HEK293T (cell line): ENCODE results near the gene CLIP3.

Source experiments
- BHLHE40 ChIP-seq: fragments of 450-650 bp; IDR thresholded peaks from 2 replicates; pipeline ENCODE4 v1.6.1; 2016; ENCODE audit warnings: mild to moderate bottlenecking, moderate library complexity, borderline replicate concordance
- ELF4 ChIP-seq: fragments of 450-650 bp; IDR thresholded peaks from 2 replicates; pipeline ENCODE4 v1.6.1; 2017; ENCODE audit warnings: antibody characterized with exemption
- FOXA1 ChIP-seq: fragments of 450-650 bp; IDR thresholded peaks from 2 replicates; pipeline ENCODE4 v1.6.1; 2016; ENCODE audit warnings: mild to moderate bottlenecking
- FOXK2 ChIP-seq: fragments of 450-650 bp; IDR thresholded peaks from 2 replicates; pipeline ENCODE4 v1.6.1; 2016; ENCODE audit warnings: mild to moderate bottlenecking
- FOXM1 ChIP-seq: fragments of 450-650 bp; IDR thresholded peaks from 2 replicates; pipeline ENCODE4 v1.6.1; 2017; ENCODE audit warnings: mild to moderate bottlenecking, borderline replicate concordance
- HDGF ChIP-seq: fragments of 450-650 bp; IDR thresholded peaks from 2 replicates; pipeline ENCODE4 v1.6.1; 2017; ENCODE audit warnings: antibody characterized with exemption, borderline replicate concordance
- NFRKB ChIP-seq: fragments of 450-650 bp; IDR thresholded peaks from 2 replicates; pipeline ENCODE4 v1.6.1; 2016; ENCODE audit warnings: mild to moderate bottlenecking, moderate library complexity
- SP1 ChIP-seq: fragments of 450-650 bp; IDR thresholded peaks from 2 replicates; pipeline ENCODE4 v1.6.1; 2017
- SUZ12 ChIP-seq: fragments of 450-650 bp; IDR thresholded peaks from 2 replicates; pipeline ENCODE4 v1.6.1; 2016; ENCODE audit warnings: mild to moderate bottlenecking
- TF ChIP-seq, protein P1 (sequence below): fragments of 450-650 bp; IDR thresholded peaks from 2 replicates; pipeline ENCODE4 v1.6.1; 2016

GRCh38 chr19:36064826-36065225, 32.2 kb upstream of the CLIP3 start:
- no peak for TF ChIP-seq SP1
- TF ChIP-seq FOXK2, result no peak
- no peak for TF ChIP-seq FOXM1
- TF ChIP-seq SUZ12, result no peak
- no peak for TF ChIP-seq NFRKB
- TF ChIP-seq BHLHE40, result no peak
- TF ChIP-seq ELF4, result no peak
- TF ChIP-seq, protein P1, sequence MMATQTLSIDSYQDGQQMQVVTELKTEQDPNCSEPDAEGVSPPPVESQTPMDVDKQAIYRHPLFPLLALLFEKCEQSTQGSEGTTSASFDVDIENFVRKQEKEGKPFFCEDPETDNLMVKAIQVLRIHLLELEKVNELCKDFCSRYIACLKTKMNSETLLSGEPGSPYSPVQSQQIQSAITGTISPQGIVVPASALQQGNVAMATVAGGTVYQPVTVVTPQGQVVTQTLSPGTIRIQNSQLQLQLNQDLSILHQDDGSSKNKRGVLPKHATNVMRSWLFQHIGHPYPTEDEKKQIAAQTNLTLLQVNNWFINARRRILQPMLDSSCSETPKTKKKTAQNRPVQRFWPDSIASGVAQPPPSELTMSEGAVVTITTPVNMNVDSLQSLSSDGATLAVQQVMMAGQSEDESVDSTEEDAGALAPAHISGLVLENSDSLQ, result no peak
- no peak for TF ChIP-seq FOXA1
- TF ChIP-seq HDGF, result no peak
